Stimulated activated CD4-positive, alpha-beta T cell treated with anti-CD3 and anti-CD28 coated beads, Interleukin-4, amount 100 ng/mL, for 24 hours (primary cell): Measurements from ENCODE around the gene TTC27.
"Not testable (repeated sequence)": the region's sequence is repeated elsewhere in the genome, so short reads cannot be mapped to it uniquely, and the experiment has no call there.

Source experiments
- DNase-seq: peaks from one replicate; pipeline ENCODE4 v3.0.0-alpha.2; 2020

The TTC27 gene

GRCh38 chr2:32862269-32863055, 234.6 kb downstream of the TTC27 start:
- no peak for DNase-seq

GRCh38 chr2:32863326-32863725, 235.5 kb downstream of the TTC27 start:
- DNase-seq, result no peak

- no peak for DNase-seq
Measured at GRCh38 chr2:32863803-32864202, 236.0 kb downstream of the TTC27 start.

- DNase-seq, result no peak
Measured at GRCh38 chr2:32864334-32865111, 236.7 kb downstream of the TTC27 start.

GRCh38 chr2:32865399-32866068, 237.7 kb downstream of the TTC27 start:
- DNase-seq, result no peak

- DNase-seq, result not testable (repeated sequence)
Measured at GRCh38 chr2:32866462-32866861, 238.6 kb downstream of the TTC27 start.
